Fibroblast of lung (primary cell): Measurements from ENCODE around the gene EIF2AK2.
"Not testable (repeated sequence)": the region's sequence is repeated elsewhere in the genome, so short reads cannot be mapped to it uniquely, and the experiment has no call there.

Experiments used
- CTCF ChIP-seq, 2 donors: IDR thresholded peaks in 1 of 2; conservative IDR thresholded peaks in 1 of 2; 1 replicate in 1 of 2; 2 replicates in 1 of 2; pipeline ENCODE4 v1.5.1; 2011 to 2012; ENCODE audit warnings: low read length in 2 of 2, control low read depth in 1 of 2, inconsistent platforms in 1 of 2, low read depth in 1 of 2, mild to moderate bottlenecking in 1 of 2
- EZH2 ChIP-seq: IDR thresholded peaks from 2 replicates; pipeline ENCODE4 v1.5.1; 2012; ENCODE audit warnings: low read length, control low read depth, mild to moderate bottlenecking; ENCODE audit errors: missing control alignments

- TF ChIP-seq CTCF (conservative IDR thresholded peaks at IDR 0.05 in 1 of 2, IDR thresholded peaks at IDR 0.05 in 1 of 2; ENCODE audit: low read depth in 1 of 2, low read length in 2 of 2); EZH2: not testable (repeated sequence)
These were observed 48.4 kb upstream of the EIF2AK2 start for GRCh38 chr2:37205071-37205661.
